HCT116 (cell line): Measurements from ENCODE around the gene HOXB2. TPM values are rescaled to one million over a fixed set of nuclear protein-coding genes. Genes with fewer than 3 reads are reported as not detected.

Experiments used
- ATAC-seq: fragments of 200-7000 bp; cut with Tn5 transposase; 2 replicates; pipeline ENCODE4 v1.9.1; 2020; ENCODE audit warnings: mild to moderate bottlenecking, moderate library complexity
- BruUV-seq: library from RNA; stranded (reverse); fragments of 400-500 nt; replicated peaks from 2 replicates; lab custom pipeline; 2021; lab: Mats Ljungman, UMichigan
- CTCF ChIA-PET: fragments of 300-600 bp; sonication (Branson Sonifier 250); formaldehyde crosslinking; loops from one replicate; lab custom pipeline; 2021; ENCODE audit warnings: antibody characterized with exemption; lab: Charles Lee
- POLR2A ChIA-PET: fragments of 300-600, 350-600 bp; sonication (Branson Sonifier 250); formaldehyde crosslinking; loops from one replicate; lab custom pipeline; 2021; ENCODE audit warnings: antibody characterized with exemption; lab: Charles Lee
- RAD21 ChIA-PET, 2 experiments: fragments of 300-600 bp; sonication (Branson Sonifier 250); formaldehyde crosslinking; loops; one replicate each; lab custom pipeline; 2023; ENCODE audit warnings: low total read pairs in 2 of 2; ENCODE audit not compliant: uncharacterized antibody in 2 of 2, unreplicated experiment in 2 of 2, low non-redundant PET in 1 of 2; lab: Charles Lee
- DNase-seq: peaks from one replicate; pipeline ENCODE4 v3.0.0-alpha.2; 2010; ENCODE audit warnings: low read depth, low spot score
- H2AFZ ChIP-seq: fragments of 200-600 bp; shearing (Covaris generic), sonication (generic); 2 replicates; pipeline ENCODE4 v1.6.1; 2017; ENCODE audit warnings: low read depth, mixed run types, mixed read lengths, antibody characterized with exemption, low read length; ENCODE audit not compliant: poor library complexity, severe bottlenecking
- H3K27ac ChIP-seq: 2 replicates; pipeline ENCODE4 v1.5.1; 2012; ENCODE audit warnings: low read depth, low read length
- H3K27me3 ChIP-seq: fragments of 200-600 bp; sonication (generic); 2 replicates; pipeline ENCODE4 v1.6.1; 2016; ENCODE audit warnings: mixed run types, low read length, mixed read lengths; ENCODE audit not compliant: insufficient read depth
- H3K36me3 ChIP-seq, 2 experiments: fragments of 200-500 bp in 1 of 2; fragments of 200-600 bp in 1 of 2; sonication (Bioruptor generic) in 1 of 2; sonication (generic) in 1 of 2; 2 replicates each; pipeline versions ENCODE4 v1.5.1 to v1.6.1; 2014 to 2016; ENCODE audit warnings: low read length in 2 of 2, inconsistent platforms in 1 of 2, mixed read lengths in 1 of 2, mixed run types in 1 of 2; ENCODE audit not compliant: insufficient read depth in 2 of 2, control insufficient read depth in 1 of 2
- H3K4me1 ChIP-seq, 2 experiments: fragments of 200-600 bp in 1 of 2; sonication (generic) in 1 of 2; 2 replicates each; pipeline versions ENCODE4 v1.5.1 to v1.6.1; 2012 to 2017; ENCODE audit warnings: low read length in 2 of 2, inconsistent platforms in 1 of 2, mild to moderate bottlenecking in 1 of 2, mixed read lengths in 1 of 2, mixed run types in 1 of 2, moderate library complexity in 1 of 2; ENCODE audit not compliant: insufficient read depth in 2 of 2, control insufficient read depth in 1 of 2
- H3K4me2 ChIP-seq: fragments of 200-600 bp; sonication (generic); 2 replicates; pipeline ENCODE4 v1.6.1; 2017; ENCODE audit warnings: mixed run types, low read length, mixed read lengths
- H3K4me3 ChIP-seq, 2 experiments: fragments of 200-600 bp in 1 of 2; sonication (generic) in 1 of 2; replicated peaks in 1 of 2; 2 replicates each; pipeline ENCODE4 v1.5.1; 2011 to 2016; ENCODE audit warnings: low read length in 2 of 2, control low read depth in 1 of 2, low read depth in 1 of 2, mild to moderate bottlenecking in 1 of 2, mixed read lengths in 1 of 2, mixed run types in 1 of 2
- H3K79me2 ChIP-seq: fragments of 200-600 bp; sonication (generic); 2 replicates; pipeline ENCODE4 v1.6.1; 2017; ENCODE audit warnings: mild to moderate bottlenecking, mixed run types, low read length, moderate library complexity, mixed read lengths; ENCODE audit not compliant: insufficient read depth
- H3K9ac ChIP-seq: fragments of 200-600 bp; sonication (generic); 2 replicates; pipeline ENCODE4 v1.6.1; 2016; ENCODE audit warnings: low read length, mixed read lengths
- H3K9me2 ChIP-seq: fragments of 200-600 bp; sonication (generic), shearing (Covaris generic); 2 replicates; pipeline ENCODE4 v1.6.1; 2017; ENCODE audit warnings: mixed run types, mild to moderate bottlenecking, moderate library complexity; ENCODE audit not compliant: insufficient read depth
- H3K9me3 ChIP-seq, 2 experiments: fragments of 200-500 bp in 1 of 2; fragments of 200-600 bp in 1 of 2; sonication (Bioruptor generic) in 1 of 2; sonication (generic) in 1 of 2; 2 replicates each; pipeline ENCODE4 v1.6.1; 2014 to 2017; ENCODE audit warnings: low read length in 2 of 2, mixed read lengths in 2 of 2, inconsistent platforms in 1 of 2, low read depth in 1 of 2, mild to moderate bottlenecking in 1 of 2, mixed run types in 1 of 2, moderate library complexity in 1 of 2; ENCODE audit not compliant: control insufficient read depth in 1 of 2, insufficient read depth in 1 of 2
- H4K20me1 ChIP-seq: fragments of 200-600 bp; sonication (generic), shearing (Covaris generic); 2 replicates; pipeline ENCODE4 v1.6.1; 2017; ENCODE audit warnings: mixed run types, mild to moderate bottlenecking, moderate library complexity; ENCODE audit not compliant: insufficient read depth
- CBX3 ChIP-seq: IDR thresholded peaks from 2 replicates; pipeline ENCODE4 v1.6.1; 2012; ENCODE audit warnings: low read depth
- CEBPB ChIP-seq: IDR thresholded peaks from 2 replicates; pipeline ENCODE4 v1.6.1; 2012; ENCODE audit warnings: low read depth
- CTCF ChIP-seq, 3 experiments: fragments of 200-600 bp in 1 of 3; sonication (generic) in 1 of 3; IDR thresholded peaks in 2 of 3; conservative IDR thresholded peaks in 1 of 3; 2 replicates each; pipeline ENCODE4 v1.5.1; 2012 to 2017; ENCODE audit warnings: low read depth in 2 of 3, low read length in 2 of 3, antibody characterized with exemption in 1 of 3, borderline replicate concordance in 1 of 3, control low read depth in 1 of 3, mild to moderate bottlenecking in 1 of 3, mixed read lengths in 1 of 3, mixed run types in 1 of 3, moderate library complexity in 1 of 3; ENCODE audit not compliant: insufficient read depth in 1 of 3
- EGR1 ChIP-seq: IDR thresholded peaks from 2 replicates; pipeline ENCODE4 v1.6.1; 2012; ENCODE audit warnings: low read depth
- ELF1 ChIP-seq: IDR thresholded peaks from 2 replicates; pipeline ENCODE4 v1.6.1; 2012; ENCODE audit warnings: low read depth, borderline replicate concordance
- EZH2phosphoT487 ChIP-seq: fragments of 200-600 bp; IDR thresholded peaks from 2 replicates; pipeline ENCODE4 v1.6.1; 2018; ENCODE audit warnings: antibody characterized with exemption, borderline replicate concordance
- FOSL1 ChIP-seq: IDR thresholded peaks from 2 replicates; pipeline ENCODE4 v1.6.1; 2012; ENCODE audit warnings: low read depth
- JUND ChIP-seq: IDR thresholded peaks from 2 replicates; pipeline ENCODE4 v1.6.1; 2012
- POLR2A ChIP-seq: IDR thresholded peaks from 2 replicates; pipeline ENCODE4 v1.7.0; 2011; ENCODE audit warnings: borderline replicate concordance; ENCODE audit not compliant: insufficient read depth, insufficient read length; ENCODE audit errors: extremely low read depth
- TCF7L2 ChIP-seq: IDR thresholded peaks from 2 replicates; pipeline ENCODE4 v1.7.0; 2011; ENCODE audit warnings: borderline replicate concordance, inconsistent platforms; ENCODE audit not compliant: insufficient read depth, insufficient read length; ENCODE audit errors: extremely low read depth
- ZBTB33 ChIP-seq: IDR thresholded peaks from 2 replicates; pipeline ENCODE4 v1.6.1; 2011; ENCODE audit warnings: mild to moderate bottlenecking, low read length, moderate library complexity; ENCODE audit not compliant: insufficient replicate concordance; ENCODE audit errors: extremely low read depth
- ZFX ChIP-seq: fragments of 450-650 bp; IDR thresholded peaks from 2 replicates; pipeline ENCODE4 v1.6.1; 2017
- intact Hi-C: fragments of 100-400 bp; cut with micrococcal nuclease; formaldehyde crosslinking; loops from 2 replicates; pipeline ENCODE4 v1.10.0; 2022
- total RNA-seq: library from RNA; stranded (reverse); gene quantifications from one replicate; pipeline ENCODE4 v1.2.1, GENCODE V29; 2021; ENCODE audit not compliant: unreplicated experiment
- TF ChIP-seq, protein P1 (sequence below): IDR thresholded peaks from 2 replicates; pipeline ENCODE4 v1.6.1; 2012

The HOXB2 gene
- total RNA-seq, 1 experiment from 2014 or later: 2.0 TPM

DNA sequence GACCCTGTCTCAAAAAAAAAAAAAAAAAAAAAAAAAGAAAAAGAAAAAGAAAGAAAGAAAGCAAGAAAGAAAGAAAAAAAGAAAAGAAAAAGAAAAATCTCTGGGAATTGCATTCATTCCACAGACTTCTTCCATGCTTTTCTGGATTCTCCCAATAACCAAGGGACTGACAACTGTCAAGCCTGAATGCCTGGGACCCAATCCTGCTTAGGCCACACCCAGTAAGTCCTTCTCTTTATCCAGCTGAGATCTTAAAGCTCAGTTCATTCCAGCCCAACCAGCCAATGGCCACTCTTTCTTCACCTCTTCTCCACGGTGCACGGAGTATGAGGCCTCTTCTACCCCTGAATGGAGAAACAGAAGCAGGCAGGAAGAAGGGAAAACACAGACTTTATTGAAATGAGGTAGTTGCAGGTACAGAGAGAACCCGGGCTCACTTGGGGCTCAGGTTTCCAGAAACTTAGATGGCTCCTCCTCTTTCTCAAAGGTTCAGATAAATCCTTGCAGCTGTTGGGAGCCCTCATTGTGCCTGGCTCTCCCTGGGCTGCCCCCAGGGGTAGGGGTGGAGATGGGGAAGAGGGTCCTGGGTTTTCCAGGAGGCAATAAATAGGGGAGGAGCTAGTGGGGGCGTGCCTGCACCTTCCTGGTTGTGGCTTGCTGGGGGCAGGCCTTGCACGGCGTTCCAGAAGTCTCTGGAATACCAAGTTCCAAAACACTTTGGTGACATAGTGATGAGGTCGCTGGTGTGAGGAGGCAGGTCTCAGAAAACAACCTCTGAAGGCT lies 16.6 kb downstream of the HOXB2 start (continued):
- no peak for TF ChIP-seq CTCF (IDR thresholded peaks at IDR 0.05 in 2 of 3, conservative IDR thresholded peaks at IDR 0.05 in 1 of 3; ENCODE audit: borderline replicate concordance in 1 of 3, insufficient read depth in 1 of 3, low read depth in 2 of 3, low read length in 2 of 3)
- TF ChIP-seq CEBPB: no peak
- TF ChIP-seq, all 23 proteins: peak for 0

- ATAC-seq: no peak
- H3K9ac ChIP-seq: no peak overlapping the region
- no peaks in the 10 kb centered on the region for H3K79me2 ChIP-seq
- H3K4me3 ChIP-seq: no peak overlapping the region
- H4K20me1 ChIP-seq: no peaks in the 10 kb centered on the region
- H3K4me1 ChIP-seq: peaks cover 0 to 7% of the 10 kb centered on the region in 2 experiments; a peak in 2 of 4 replicates
- no peak for DNase-seq
- ChIA-PET RAD21 (no interaction called here), POLR2A (no interaction called here), CTCF (no interaction called here)
- no peaks in the 10 kb centered on the region for H3K36me3 ChIP-seq
- H3K9me3 ChIP-seq: no peaks in the 10 kb centered on the region
- no peak overlapping the region for H2AFZ ChIP-seq
- no TSS peak for BruUV-seq
- no peaks in the 10 kb centered on the region for H3K9me2 ChIP-seq
- H3K27ac ChIP-seq: no peak overlapping the region
- no peaks in the 10 kb centered on the region for H3K27me3 ChIP-seq
- no peak overlapping the region for H3K4me2 ChIP-seq
- intact Hi-C loops: no loop called here
- TF ChIP-seq ELF1: no peak
- no peak for TF ChIP-seq ZBTB33
- TF ChIP-seq EZH2phosphoT487: no peak
- TF ChIP-seq, protein P1, sequence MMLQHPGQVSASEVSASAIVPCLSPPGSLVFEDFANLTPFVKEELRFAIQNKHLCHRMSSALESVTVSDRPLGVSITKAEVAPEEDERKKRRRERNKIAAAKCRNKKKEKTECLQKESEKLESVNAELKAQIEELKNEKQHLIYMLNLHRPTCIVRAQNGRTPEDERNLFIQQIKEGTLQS: no peak
- TF ChIP-seq CTCF (IDR thresholded peaks at IDR 0.05 in 2 of 3, conservative IDR thresholded peaks at IDR 0.05 in 1 of 3; ENCODE audit: borderline replicate concordance in 1 of 3, insufficient read depth in 1 of 3, low read depth in 2 of 3, low read length in 2 of 3): no peak
- TF ChIP-seq TCF7L2: no peak
- TF ChIP-seq POLR2A: no peak
- TF ChIP-seq CBX3: no peak
- TF ChIP-seq FOSL1: no peak
- no peak for TF ChIP-seq EGR1
- no peak for TF ChIP-seq JUND
- no peak for TF ChIP-seq ZFX
These were observed 17.4 kb downstream of the HOXB2 start for GRCh38 chr17:48527547-48527932.
